ENCODE data around the gene GUCA2A.

GRCh38 chr1:42209526-42210251 lies 45.1 kb upstream of the GUCA2A start:
- no peak for TF ChIP-seq CTCF (IDR thresholded peaks at IDR 0.05)
- no peak for TF ChIP-seq POLR2AphosphoS5 (IDR thresholded peaks at IDR 0.05)
- TF ChIP-seq POLR2A (IDR thresholded peaks at IDR 0.05): no peak
